ENCODE results near the gene NPIPA1. TPM values are rescaled to one million over a fixed set of nuclear protein-coding genes. Genes with fewer than 3 reads are reported as not detected.
A peak's percentile ranks its signal among the peaks of the same experiment; 100 is the strongest.
"Not testable (repeated sequence)": the region's sequence is repeated elsewhere in the genome, so short reads cannot be mapped to it uniquely, and the experiment has no call there.

NPIPA1 gene
- total and polyA plus RNA-seq, 9 of the 15 experiments (the other 6 are each of a cell fraction or from before 2014, with no cell fraction given) = 8.2 to 48.7 (median 27.2) TPM

DNA sequence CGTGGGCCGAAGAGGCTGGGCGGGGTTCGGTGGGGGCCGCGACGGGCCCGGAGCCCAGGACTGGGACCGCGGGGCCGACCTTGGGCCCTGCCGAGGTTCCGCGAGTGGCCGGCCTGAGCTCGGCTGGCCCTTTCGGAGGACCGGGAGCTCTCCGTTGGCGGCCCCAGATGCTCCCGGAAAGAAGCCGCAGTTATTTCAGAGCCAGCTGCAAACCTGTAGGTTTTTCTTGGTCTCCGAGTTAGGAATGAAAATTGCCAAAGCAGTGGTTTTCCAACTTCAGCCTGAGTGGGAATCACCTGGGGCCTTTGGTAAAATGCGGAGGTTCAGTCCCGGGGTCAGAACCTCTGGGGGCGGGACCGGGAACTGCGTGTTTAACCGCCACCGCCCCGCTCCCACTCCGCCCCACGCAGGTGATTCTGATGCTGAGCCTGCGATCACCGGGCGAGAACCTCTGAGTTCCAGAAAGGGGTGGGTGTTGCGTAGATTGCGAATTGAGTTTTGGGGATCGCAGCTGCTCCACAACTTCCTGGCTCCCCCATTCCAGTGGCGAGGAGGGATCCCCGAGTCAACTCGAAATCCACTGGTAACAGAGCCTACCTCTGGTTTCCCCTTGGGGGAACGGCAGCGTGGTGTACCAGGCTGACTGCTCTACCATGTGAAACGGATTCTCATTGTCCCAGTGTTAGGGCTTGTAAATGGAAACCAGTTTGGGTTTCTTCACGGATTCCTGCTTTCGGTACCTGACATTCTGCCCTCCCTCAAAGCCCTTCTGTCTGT, 38.4 kb downstream of the NPIPA1 start:
- in situ Hi-C loops (cut with MboI); BruUV-seq (replicated peaks); H3K9me3 ChIP-seq (replicated peaks; ENCODE audit: control insufficient read depth, insufficient read depth, low read depth, low read length); CTCF ChIA-PET (ENCODE audit: low intra/inter-chr PET ratio); FAIRE-seq; H3K9me1 ChIP-seq (ENCODE audit: control insufficient read depth, insufficient read depth, low read length); H4K20me1 ChIP-seq (replicated peaks; ENCODE audit: control insufficient read depth, insufficient read depth, low read length); intact Hi-C loops (cut with micrococcal nuclease); H3K36me3 ChIP-seq (ENCODE audit: control insufficient read depth, insufficient read depth, low read length); H3K27me3 ChIP-seq (ENCODE audit: control insufficient read depth in 2 of 2, insufficient read depth in 2 of 2, low read length in 2 of 2): not testable (repeated sequence)
- Histone ChIP-seq H3K79me2 (ENCODE audit: control insufficient read depth, insufficient read depth, low read length) (peaks cover 41% of the 10 kb centered on the region), H3K9ac (ENCODE audit: insufficient read depth in 1 of 2, low read depth in 2 of 2, low read length in 2 of 2) (peak overlapping the region; percentile 78 to 96), H3K4me2 (ENCODE audit: insufficient read depth, low read length) (peak overlapping the region; percentile 83), H3K27ac (ENCODE audit: extremely low read depth, low read depth, low read length) (peak overlapping the region; percentile 81; the same call in 2 of the 3 replicates), H3K4me3 (peak overlapping the region; percentile 80), H2AFZ (ENCODE audit: low read depth, low read length) (peak overlapping the region; percentile 98), H3K4me1 (replicated peaks in 1 of 2; ENCODE audit: control insufficient read depth in 2 of 2, insufficient read depth in 2 of 2, low read length in 2 of 2) (peaks cover 4 to 17% of the 10 kb centered on the region in 2 experiments; a peak in 4 of 5 replicates)
- 1% methylated on average over 35 of the region's 47 CpGs for WGBS (ENCODE audit: insufficient coverage, low coverage, missing lambda C conversion rate)
- ATAC-seq (peak; percentile 51), DNase-seq (ENCODE audit: extremely low read depth in 1 of 4, low spot score in 3 of 4) (peak; percentile 20 to 64 (median 40))
- POLR2A ChIA-PET = interaction anchor here (1.9 kb wide), 1 partner anchor 13 kb away, joined by 9 read pairs; no protein-coding TSS in a partner anchor
- TF ChIP-seq ZFX (CRISPR knock-in tag; IDR thresholded peaks at IDR 0.05) = peak; percentile 5; the same call in 1 of the 2 replicates
- peak in 1 of 2 experiments; percentile 76; a peak in 2 of 4 replicates for TF ChIP-seq HDAC1 (IDR thresholded peaks at IDR 0.05)
- 0 out of 4 replicates have a peak, but pooled peaks of 1 of the 2 experiments have one; percentile 29 for TF ChIP-seq FOXK2 (conservative IDR thresholded peaks at IDR 0.05 in 1 of 2, IDR thresholded peaks at IDR 0.05 in 1 of 2; ENCODE audit: low read depth in 2 of 2)
- peak; percentile 45 for TF ChIP-seq HNRNPLL (IDR thresholded peaks at IDR 0.05; ENCODE audit: low read depth, low read length, poor library complexity, severe bottlenecking)
- TF ChIP-seq EGR1 (conservative IDR thresholded peaks at IDR 0.05) = peak; percentile 26; the same call in 1 of the 2 replicates
- TF ChIP-seq, protein P1, sequence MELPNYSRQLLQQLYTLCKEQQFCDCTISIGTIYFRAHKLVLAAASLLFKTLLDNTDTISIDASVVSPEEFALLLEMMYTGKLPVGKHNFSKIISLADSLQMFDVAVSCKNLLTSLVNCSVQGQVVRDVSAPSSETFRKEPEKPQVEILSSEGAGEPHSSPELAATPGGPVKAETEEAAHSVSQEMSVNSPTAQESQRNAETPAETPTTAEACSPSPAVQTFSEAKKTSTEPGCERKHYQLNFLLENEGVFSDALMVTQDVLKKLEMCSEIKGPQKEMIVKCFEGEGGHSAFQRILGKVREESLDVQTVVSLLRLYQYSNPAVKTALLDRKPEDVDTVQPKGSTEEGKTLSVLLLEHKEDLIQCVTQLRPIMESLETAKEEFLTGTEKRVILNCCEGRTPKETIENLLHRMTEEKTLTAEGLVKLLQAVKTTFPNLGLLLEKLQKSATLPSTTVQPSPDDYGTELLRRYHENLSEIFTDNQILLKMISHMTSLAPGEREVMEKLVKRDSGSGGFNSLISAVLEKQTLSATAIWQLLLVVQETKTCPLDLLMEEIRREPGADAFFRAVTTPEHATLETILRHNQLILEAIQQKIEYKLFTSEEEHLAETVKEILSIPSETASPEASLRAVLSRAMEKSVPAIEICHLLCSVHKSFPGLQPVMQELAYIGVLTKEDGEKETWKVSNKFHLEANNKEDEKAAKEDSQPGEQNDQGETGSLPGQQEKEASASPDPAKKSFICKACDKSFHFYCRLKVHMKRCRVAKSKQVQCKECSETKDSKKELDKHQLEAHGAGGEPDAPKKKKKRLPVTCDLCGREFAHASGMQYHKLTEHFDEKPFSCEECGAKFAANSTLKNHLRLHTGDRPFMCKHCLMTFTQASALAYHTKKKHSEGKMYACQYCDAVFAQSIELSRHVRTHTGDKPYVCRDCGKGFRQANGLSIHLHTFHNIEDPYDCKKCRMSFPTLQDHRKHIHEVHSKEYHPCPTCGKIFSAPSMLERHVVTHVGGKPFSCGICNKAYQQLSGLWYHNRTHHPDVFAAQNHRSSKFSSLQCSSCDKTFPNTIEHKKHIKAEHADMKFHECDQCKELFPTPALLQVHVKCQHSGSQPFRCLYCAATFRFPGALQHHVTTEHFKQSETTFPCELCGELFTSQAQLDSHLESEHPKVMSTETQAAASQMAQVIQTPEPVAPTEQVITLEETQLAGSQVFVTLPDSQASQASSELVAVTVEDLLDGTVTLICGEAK (IDR thresholded peaks at IDR 0.05) = peak; percentile 30; the same call in 1 of the 2 replicates
- TF ChIP-seq, protein P1 (CRISPR knock-in tag; IDR thresholded peaks at IDR 0.05) = not testable (repeated sequence)
- TF ChIP-seq CXXC5 (CRISPR knock-in tag; IDR thresholded peaks at IDR 0.05) = peak; percentile 22
- TF ChIP-seq SMARCA4 (IDR thresholded peaks at IDR 0.05) = peak; percentile 34; the same call in 1 of the 2 replicates
- TF ChIP-seq PHF8 (IDR thresholded peaks at IDR 0.05; ENCODE audit: borderline replicate concordance, low read length) = peak; percentile 44; the same call in 1 of the 2 replicates
- peak; percentile 11 for TF ChIP-seq RBFOX2 (IDR thresholded peaks at IDR 0.05; ENCODE audit: low read depth, low read length)
- peak; percentile 31 to 47; a peak in 3 of 4 replicates for TF ChIP-seq NRF1 (conservative IDR thresholded peaks at IDR 0.05 in 1 of 2, IDR thresholded peaks at IDR 0.05 in 1 of 2)
